Chondrocyte (in vitro differentiated cells): Measurements from ENCODE around the gene GIT2. TPM values are rescaled to one million over a fixed set of nuclear protein-coding genes. Genes with fewer than 3 reads are reported as not detected.

Experiments used
- DNase-seq: peaks from one replicate; pipeline ENCODE4 v3.0.0; 2021; ENCODE audit warnings: mixed read lengths, low spot score
- H3K27ac Mint-ChIP-seq: one replicate; pipeline ENCODE4 v1.8.0; 2021; ENCODE audit warnings: mild to moderate bottlenecking, moderate library complexity, mixed read lengths; ENCODE audit not compliant: unreplicated experiment
- H3K27me3 Mint-ChIP-seq: 2 replicates; pipeline ENCODE4 v1.8.0; 2021; ENCODE audit warnings: low read depth, mixed read lengths
- H3K36me3 Mint-ChIP-seq: 2 replicates; pipeline ENCODE4 v1.8.0; 2021; ENCODE audit warnings: low read depth, mixed read lengths
- H3K4me1 Mint-ChIP-seq: 2 replicates; pipeline ENCODE4 v1.8.0; 2021; ENCODE audit warnings: low read depth, mild to moderate bottlenecking, mixed read lengths
- H3K4me3 Mint-ChIP-seq: one replicate; pipeline ENCODE4 v1.8.0; 2021; ENCODE audit warnings: mild to moderate bottlenecking, moderate library complexity, mixed read lengths; ENCODE audit not compliant: unreplicated experiment
- H3K9me3 Mint-ChIP-seq: 2 replicates; pipeline ENCODE4 v1.8.0; 2021; ENCODE audit warnings: low read depth, mixed read lengths
- CTCF ChIP-seq: fragments of 200-600 bp; sonication (generic); IDR thresholded peaks from 2 replicates; pipeline ENCODE4 v1.5.0; 2021; ENCODE audit warnings: antibody characterized with exemption, mild to moderate bottlenecking, moderate library complexity
- total RNA-seq: library from RNA; stranded (reverse); gene quantifications from 3 replicates; pipeline ENCODE4 v1.2.1, GENCODE V29; 2021

GIT2 gene
- total RNA-seq, 1 donor from 2014 or later: 38.1 TPM

- H3K4me1 Mint-ChIP-seq: peaks cover 43% of the 10 kb centered on the region
- peak; percentile 76 for TF ChIP-seq CTCF
- H3K9me3 Mint-ChIP-seq: no peaks in the 10 kb centered on the region
- H3K27ac Mint-ChIP-seq: peak within 1 kb of the TSS; percentile 76
- H3K36me3 Mint-ChIP-seq: no peaks in the 10 kb centered on the region
- H3K4me3 Mint-ChIP-seq: peak within 1 kb of the TSS; percentile 100
- no peaks in the 10 kb centered on the region for H3K27me3 Mint-ChIP-seq
- no peak for DNase-seq
Measured at GRCh38 chr12:109880043-109880931, 115.9 kb downstream of the GIT2 start, which contains the start of gene GLTP. TSS of gene GLTP (minus strand) at chr12:109880541. CDS start at chr12:109880374, 167 bp downstream.

Other genes starting within 250 kb of the GIT2 start
- gene TRPV4, start 163.0 kb downstream of the GIT2 start, total RNA-seq: 1.2 to 2.2 TPM (median 1.8 TPM) in 3 replicates
- gene GLTP, start 115.8 kb downstream of the GIT2 start, total RNA-seq: 38.7 to 40.7 TPM (median 40.5 TPM) in 3 replicates
- 9.8 to 12.6 TPM (median 11.7 TPM) in 3 replicates for gene TCHP, start 96.1 kb downstream of the GIT2 start, total RNA-seq
- 34.8 to 37.6 TPM (median 37.6 TPM) in 3 replicates for gene ANKRD13A, start 3.1 kb upstream of the GIT2 start, total RNA-seq
- 7.2 to 9.9 TPM (median 8.2 TPM) in 3 replicates for gene C12orf76, start 52.2 kb upstream of the GIT2 start, total RNA-seq
- 8.6 to 10.9 TPM (median 8.9 TPM) in 3 replicates for gene IFT81, start 128.0 kb upstream of the GIT2 start, total RNA-seq